CD14-positive monocyte (primary cell): ENCODE measurements around the gene SDK1. TPM values are rescaled to one million over a fixed set of nuclear protein-coding genes. Genes with fewer than 3 reads are reported as not detected.

Experiments used
- DNase-seq, 3 donors: peaks; one replicate each; pipeline ENCODE4 v3.0.0-alpha.2; 2011 to 2022
- H2AFZ ChIP-seq: 2 replicates; pipeline ENCODE4 v1.6.0; 2012; ENCODE audit warnings: mild to moderate bottlenecking, low read depth, low read length, inconsistent platforms; ENCODE audit not compliant: insufficient read depth, poor library complexity, severe bottlenecking
- H3K27ac ChIP-seq, 2 donors: 1 replicate in 1 of 2; 2 replicates in 1 of 2; pipeline ENCODE4 v1.5.1; 2012 to 2013; ENCODE audit warnings: low read length in 2 of 2, control low read depth in 1 of 2, inconsistent platforms in 1 of 2, low read depth in 1 of 2, mild to moderate bottlenecking in 1 of 2
- H3K27me3 ChIP-seq, 2 donors: one replicate each; pipeline versions ENCODE4 v1.6.0 to v1.6.1; 2011 to 2013; ENCODE audit warnings: low read length in 2 of 2; ENCODE audit not compliant: control insufficient read depth in 2 of 2, insufficient read depth in 2 of 2
- H3K36me3 ChIP-seq, 2 donors: replicated peaks in 1 of 2; 1 replicate in 1 of 2; 2 replicates in 1 of 2; pipeline versions ENCODE4 v1.5.1 to v1.6.1; 2012 to 2013; ENCODE audit warnings: low read length in 2 of 2, control low read depth in 1 of 2, inconsistent platforms in 1 of 2, mild to moderate bottlenecking in 1 of 2; ENCODE audit not compliant: insufficient read depth in 2 of 2, control insufficient read depth in 1 of 2
- H3K4me1 ChIP-seq, 2 donors: 1 replicate in 1 of 2; 2 replicates in 1 of 2; pipeline versions ENCODE4 v1.5.1 to v1.6.1; 2012 to 2013; ENCODE audit warnings: low read length in 2 of 2, control low read depth in 1 of 2, inconsistent platforms in 1 of 2, mild to moderate bottlenecking in 1 of 2, moderate library complexity in 1 of 2; ENCODE audit not compliant: insufficient read depth in 2 of 2, control insufficient read depth in 1 of 2
- H3K4me2 ChIP-seq: replicated peaks from 2 replicates; pipeline ENCODE3; 2012; ENCODE audit warnings: low read length, moderate library complexity, mild to moderate bottlenecking; ENCODE audit not compliant: poor library complexity, severe bottlenecking; ENCODE audit errors: extremely low read depth
- H3K4me3 ChIP-seq, 3 experiments: fragments of 200-600 bp in 1 of 3; sonication (generic) in 1 of 3; replicated peaks in 1 of 3; 1 replicate in 2 of 3; 2 replicates in 1 of 3; pipeline ENCODE4 v1.5.1; 2011 to 2013; ENCODE audit warnings: low read length in 3 of 3, mild to moderate bottlenecking in 3 of 3, control low read depth in 2 of 3, low read depth in 2 of 3, inconsistent platforms in 1 of 3, moderate library complexity in 1 of 3
- H3K79me2 ChIP-seq: 2 replicates; pipeline ENCODE4 v1.6.0; 2012; ENCODE audit warnings: mild to moderate bottlenecking, control low read depth, inconsistent platforms, low read length, moderate library complexity; ENCODE audit not compliant: insufficient read depth
- H3K9ac ChIP-seq: 2 replicates; pipeline ENCODE4 v1.6.0; 2017; ENCODE audit warnings: low read length, mild to moderate bottlenecking; ENCODE audit not compliant: insufficient read depth, poor library complexity, severe bottlenecking
- H3K9me3 ChIP-seq, 2 donors: replicated peaks in 1 of 2; 1 replicate in 1 of 2; 2 replicates in 1 of 2; pipeline versions ENCODE4 v1.5.1 to v1.6.1; 2012 to 2013; ENCODE audit warnings: low read length in 2 of 2, control low read depth in 1 of 2; ENCODE audit not compliant: control insufficient read depth in 1 of 2, insufficient read depth in 1 of 2
- H4K20me1 ChIP-seq: 2 replicates; pipeline ENCODE4 v1.6.0; 2012; ENCODE audit warnings: mild to moderate bottlenecking, low read length, control low read depth, moderate library complexity; ENCODE audit not compliant: insufficient read depth
- H3K27ac Mint-ChIP-seq, 7 donors: one replicate each; pipeline ENCODE4 v1.8.0; 2020; ENCODE audit warnings: mild to moderate bottlenecking in 7 of 7, mixed read lengths in 7 of 7, moderate library complexity in 6 of 7, inconsistent platforms in 2 of 7
- H3K27me3 Mint-ChIP-seq, 3 donors: one replicate each; pipeline ENCODE4 v1.8.0; 2021 to 2022; ENCODE audit warnings: low read depth in 3 of 3, mild to moderate bottlenecking in 3 of 3, mixed read lengths in 3 of 3, moderate library complexity in 3 of 3, inconsistent platforms in 1 of 3
- H3K36me3 Mint-ChIP-seq, 2 donors: one replicate each; pipeline ENCODE4 v1.8.0; 2020; ENCODE audit warnings: mixed read lengths in 2 of 2, inconsistent platforms in 1 of 2, mild to moderate bottlenecking in 1 of 2
- H3K4me1 Mint-ChIP-seq: one replicate; pipeline ENCODE4 v1.8.0; 2020; ENCODE audit warnings: mild to moderate bottlenecking, mixed read lengths
- H3K4me3 Mint-ChIP-seq, 2 donors: one replicate each; pipeline ENCODE4 v1.8.0; 2020; ENCODE audit warnings: mild to moderate bottlenecking in 2 of 2, mixed read lengths in 2 of 2, moderate library complexity in 1 of 2
- H3K9me3 Mint-ChIP-seq, 7 donors: one replicate each; pipeline ENCODE4 v1.8.0; 2020 to 2022; ENCODE audit warnings: mixed read lengths in 7 of 7, mild to moderate bottlenecking in 6 of 7, moderate library complexity in 6 of 7, inconsistent platforms in 2 of 7
- WGBS: methylation state at CpG from one replicate; pipeline ENCODE4 v1.1.5; 2013; ENCODE audit warnings: missing lambda C conversion rate; ENCODE audit not compliant: insufficient coverage; 5-methylcytosine and 5-hydroxymethylcytosine counted together
- intact Hi-C, 2 donors: fragments of 100-400 bp; cut with micrococcal nuclease; formaldehyde crosslinking; loops; one replicate each; pipeline versions ENCODE4 v1.15.0 to v1.15.1; 2023
- polyA plus RNA-seq, 3 donors: library from polyadenylated mRNA; depleted of rRNA in 1 of 3; unstranded in 2 of 3; stranded (reverse) in 1 of 3; fragments of 300-500 nt in 2 of 3; fragments of >200 nt in 1 of 3; fragmentation: Illumina TruSeq in 2 of 3; gene quantifications; 1 replicate in 2 of 3; 2 replicates in 1 of 3; pipeline ENCODE4 v1.2.3, GENCODE V29; 2012 to 2021
- TF ChIP-seq, protein P1 (sequence below): fragments of 200-600 bp; IDR thresholded peaks from one replicate; pipeline ENCODE4 v1.8.0; 2022; ENCODE audit warnings: antibody characterized with exemption, mild to moderate bottlenecking

Gene SDK1
- polyA plus RNA-seq, 3 donors = 0.01 TPM; not detected in 2

DNA sequence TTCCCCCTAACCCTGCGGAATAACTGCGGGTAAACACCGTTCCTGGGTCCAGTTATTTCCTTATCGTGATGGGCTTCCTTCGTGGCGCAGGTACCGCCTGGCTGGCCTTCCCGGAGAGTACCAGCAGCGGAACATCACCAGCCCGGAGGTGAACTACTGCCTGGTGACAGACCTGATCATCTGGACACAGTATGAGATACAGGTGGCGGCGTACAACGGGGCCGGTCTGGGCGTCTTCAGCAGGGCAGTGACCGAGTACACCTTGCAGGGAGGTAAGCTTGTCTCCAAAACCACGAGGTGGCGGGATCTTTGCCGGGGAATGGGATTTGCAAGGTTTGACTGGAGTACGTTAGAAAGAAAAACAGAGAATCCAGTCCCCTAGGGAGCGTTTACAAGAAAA lies 716.0 kb downstream of the SDK1 start:
- Histone ChIP-seq H3K9ac (no peak overlapping the region), H4K20me1 (no peaks in the 10 kb centered on the region), H3K36me3 (no peaks in the 10 kb centered on the region), H3K9me3 (peaks cover 37% of the 10 kb centered on the region in 2 donors), H3K79me2 (no peaks in the 10 kb centered on the region), H3K4me1 (no peaks in the 10 kb centered on the region), H3K27me3 (no peaks in the 10 kb centered on the region), H3K27ac (no peak overlapping the region), H3K4me3 (no peak overlapping the region), H3K4me2 (no peak overlapping the region), H2AFZ (no peak overlapping the region)
- H3K27ac Mint-ChIP-seq = no peak overlapping the region
- no peak overlapping the region for H3K4me3 Mint-ChIP-seq
- H3K36me3 Mint-ChIP-seq = no peaks in the 10 kb centered on the region
- TF ChIP-seq, protein P1, sequence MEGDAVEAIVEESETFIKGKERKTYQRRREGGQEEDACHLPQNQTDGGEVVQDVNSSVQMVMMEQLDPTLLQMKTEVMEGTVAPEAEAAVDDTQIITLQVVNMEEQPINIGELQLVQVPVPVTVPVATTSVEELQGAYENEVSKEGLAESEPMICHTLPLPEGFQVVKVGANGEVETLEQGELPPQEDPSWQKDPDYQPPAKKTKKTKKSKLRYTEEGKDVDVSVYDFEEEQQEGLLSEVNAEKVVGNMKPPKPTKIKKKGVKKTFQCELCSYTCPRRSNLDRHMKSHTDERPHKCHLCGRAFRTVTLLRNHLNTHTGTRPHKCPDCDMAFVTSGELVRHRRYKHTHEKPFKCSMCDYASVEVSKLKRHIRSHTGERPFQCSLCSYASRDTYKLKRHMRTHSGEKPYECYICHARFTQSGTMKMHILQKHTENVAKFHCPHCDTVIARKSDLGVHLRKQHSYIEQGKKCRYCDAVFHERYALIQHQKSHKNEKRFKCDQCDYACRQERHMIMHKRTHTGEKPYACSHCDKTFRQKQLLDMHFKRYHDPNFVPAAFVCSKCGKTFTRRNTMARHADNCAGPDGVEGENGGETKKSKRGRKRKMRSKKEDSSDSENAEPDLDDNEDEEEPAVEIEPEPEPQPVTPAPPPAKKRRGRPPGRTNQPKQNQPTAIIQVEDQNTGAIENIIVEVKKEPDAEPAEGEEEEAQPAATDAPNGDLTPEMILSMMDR = no peak
- 98% methylated on average over 15 of the region's 21 CpGs for WGBS
- H3K4me1 Mint-ChIP-seq = no peaks in the 10 kb centered on the region
- intact Hi-C loops = no loop called here
- peaks cover 19 to 39% (median 28%) of the 10 kb centered on the region in 7 donors for H3K9me3 Mint-ChIP-seq
- no peak for DNase-seq
- H3K27me3 Mint-ChIP-seq = peaks cover 0 to 5% (median 0%) of the 10 kb centered on the region in 3 donors

DNA sequence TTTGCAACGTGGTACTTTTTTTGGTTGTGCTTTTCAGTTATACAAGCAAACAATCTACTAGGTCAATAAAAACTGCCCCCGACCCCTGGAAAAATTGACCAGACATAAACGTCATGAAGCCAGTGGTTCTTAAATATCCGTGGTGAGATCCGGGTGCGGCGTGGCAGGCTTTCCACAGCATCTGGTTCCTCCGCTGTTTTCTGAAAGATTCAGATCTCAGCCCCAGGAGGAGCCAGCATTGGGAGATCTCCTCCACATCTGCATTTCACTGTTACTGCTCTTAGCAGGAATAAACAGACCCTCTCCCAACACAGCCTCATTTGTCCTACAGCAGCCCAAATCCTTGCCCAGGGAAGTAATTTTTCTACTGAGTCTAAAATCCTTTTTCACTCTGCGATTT lies 716.7 kb downstream of the SDK1 start:
- no peak for DNase-seq
- no peak overlapping the region for H3K4me3 ChIP-seq
- H3K9me3 ChIP-seq = peaks cover 37% of the 10 kb centered on the region in 2 donors
- TF ChIP-seq, protein P1 = no peak
- no peaks in the 10 kb centered on the region for H4K20me1 ChIP-seq
- H3K9me3 Mint-ChIP-seq = peaks cover 19 to 39% (median 25%) of the 10 kb centered on the region in 7 donors
- no peaks in the 10 kb centered on the region for H3K36me3 ChIP-seq
- no peak overlapping the region for H3K4me2 ChIP-seq
- 86% methylated on average over 7 of the region's 9 CpGs for WGBS
- H3K4me1 Mint-ChIP-seq = no peaks in the 10 kb centered on the region
- peaks cover 0 to 5% (median 0%) of the 10 kb centered on the region in 3 donors for H3K27me3 Mint-ChIP-seq
- H3K27ac Mint-ChIP-seq = no peak overlapping the region
- H3K79me2 ChIP-seq = no peaks in the 10 kb centered on the region
- H2AFZ ChIP-seq = no peak overlapping the region
- H3K9ac ChIP-seq = no peak overlapping the region
- no peaks in the 10 kb centered on the region for H3K27me3 ChIP-seq
- no peak overlapping the region for H3K4me3 Mint-ChIP-seq
- H3K4me1 ChIP-seq = no peaks in the 10 kb centered on the region
- no peaks in the 10 kb centered on the region for H3K36me3 Mint-ChIP-seq
- intact Hi-C loops = no loop called here
- no peak overlapping the region for H3K27ac ChIP-seq
